Gastrocnemius medialis (tissue), 4 donors: ENCODE data around the gene C1QTNF1.
"Not testable (repeated sequence)": the region's sequence is repeated elsewhere in the genome, so short reads cannot be mapped to it uniquely, and the experiment has no call there.

Experiments
- POLR2A ChIP-seq, 2 donors: fragments of 450-650 bp; IDR thresholded peaks; one replicate each; pipeline ENCODE4 v1.6.1; 2017; ENCODE audit warnings: antibody characterized with exemption in 2 of 2, mild to moderate bottlenecking in 2 of 2, moderate library complexity in 2 of 2
- TF ChIP-seq, protein P1 (sequence below), 5 experiments: fragments of 450-650 bp in 3 of 5; fragments of 200-600 bp in 2 of 5; sonication (generic) in 2 of 5; IDR thresholded peaks in 4 of 5; conservative IDR thresholded peaks in 1 of 5; 1 replicate in 4 of 5; 2 replicates in 1 of 5; pipeline ENCODE4 v1.5.1; 2016 to 2019; ENCODE audit warnings: antibody characterized with exemption in 5 of 5, mild to moderate bottlenecking in 3 of 5, moderate library complexity in 3 of 5

DNA sequence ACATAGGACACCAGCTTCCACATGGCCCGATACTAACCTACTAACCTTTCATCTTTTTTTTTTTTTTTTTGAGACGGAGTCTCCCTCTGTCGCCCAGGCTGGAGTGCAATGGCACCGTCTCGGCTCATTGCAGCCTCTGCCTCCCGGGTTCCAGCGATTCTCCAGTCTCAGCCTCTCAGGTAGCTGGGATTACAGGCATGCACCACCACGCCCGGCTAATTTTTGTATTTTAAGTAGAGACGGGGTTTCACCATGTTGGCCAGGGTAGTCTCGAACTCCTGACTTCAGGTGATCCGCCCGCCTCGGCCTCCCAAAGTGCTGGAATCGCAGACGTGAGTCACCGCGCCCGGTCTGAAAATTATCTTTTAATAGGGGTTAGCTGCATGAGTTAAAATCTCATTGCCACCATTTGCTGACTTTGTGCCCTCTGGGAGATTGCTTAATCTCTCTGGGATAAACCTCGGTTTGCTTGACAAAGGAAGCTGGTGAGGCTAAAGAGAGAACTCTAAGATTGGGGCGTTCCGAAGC, 50.2 kb downstream of the C1QTNF1 start:
- not testable (repeated sequence) for TF ChIP-seq POLR2A (IDR thresholded peaks at IDR 0.05)
- TF ChIP-seq, protein P1, sequence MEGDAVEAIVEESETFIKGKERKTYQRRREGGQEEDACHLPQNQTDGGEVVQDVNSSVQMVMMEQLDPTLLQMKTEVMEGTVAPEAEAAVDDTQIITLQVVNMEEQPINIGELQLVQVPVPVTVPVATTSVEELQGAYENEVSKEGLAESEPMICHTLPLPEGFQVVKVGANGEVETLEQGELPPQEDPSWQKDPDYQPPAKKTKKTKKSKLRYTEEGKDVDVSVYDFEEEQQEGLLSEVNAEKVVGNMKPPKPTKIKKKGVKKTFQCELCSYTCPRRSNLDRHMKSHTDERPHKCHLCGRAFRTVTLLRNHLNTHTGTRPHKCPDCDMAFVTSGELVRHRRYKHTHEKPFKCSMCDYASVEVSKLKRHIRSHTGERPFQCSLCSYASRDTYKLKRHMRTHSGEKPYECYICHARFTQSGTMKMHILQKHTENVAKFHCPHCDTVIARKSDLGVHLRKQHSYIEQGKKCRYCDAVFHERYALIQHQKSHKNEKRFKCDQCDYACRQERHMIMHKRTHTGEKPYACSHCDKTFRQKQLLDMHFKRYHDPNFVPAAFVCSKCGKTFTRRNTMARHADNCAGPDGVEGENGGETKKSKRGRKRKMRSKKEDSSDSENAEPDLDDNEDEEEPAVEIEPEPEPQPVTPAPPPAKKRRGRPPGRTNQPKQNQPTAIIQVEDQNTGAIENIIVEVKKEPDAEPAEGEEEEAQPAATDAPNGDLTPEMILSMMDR (IDR thresholded peaks at IDR 0.05 in 4 of 5, conservative IDR thresholded peaks at IDR 0.05 in 1 of 5) = not testable (repeated sequence)
